HEK293 (cell line): Measurements from ENCODE around the gene SHROOM3.

ENCODE experiments used
- CTCF ChIA-PET: fragments of 350-600 bp; formaldehyde crosslinking; extraction: SDS; loops from one replicate; lab custom pipeline; 2021; ENCODE audit warnings: antibody characterized with exemption; lab: Yijun Ruan, JAX
- POLR2A ChIA-PET: fragments of 300-600 bp; formaldehyde crosslinking; extraction: SDS; loops from one replicate; lab custom pipeline; 2020; ENCODE audit warnings: antibody characterized with exemption, inconsistent platforms; lab: Yijun Ruan, JAX
- H3K27ac ChIP-seq: fragments of 200-500 bp; sonication (Bioruptor generic); 2 replicates; pipeline ENCODE4 v1.5.1; 2014; ENCODE audit warnings: low read depth, low read length, control low read depth, inconsistent platforms; ENCODE audit errors: extremely low read depth
- H3K36me3 ChIP-seq, 2 experiments: fragments of 200-500 bp in 1 of 2; sonication (Bioruptor generic) in 1 of 2; 1 replicate in 1 of 2; 2 replicates in 1 of 2; pipeline ENCODE4 v1.5.1; 2014 to 2017; ENCODE audit warnings: inconsistent platforms in 2 of 2, low read length in 2 of 2; ENCODE audit not compliant: control insufficient read depth in 2 of 2, insufficient read depth in 1 of 2
- H3K4me1 ChIP-seq: fragments of 200-500 bp; sonication (Bioruptor generic); 2 replicates; pipeline ENCODE4 v1.5.1; 2014; ENCODE audit warnings: mild to moderate bottlenecking, low read length, inconsistent platforms; ENCODE audit not compliant: control insufficient read depth, insufficient read depth
- H3K4me3 ChIP-seq: 2 replicates; pipeline ENCODE4 v1.5.1; 2011; ENCODE audit warnings: low read depth, mild to moderate bottlenecking, control low read depth, low read length, moderate library complexity
- H3K9me3 ChIP-seq: fragments of 200-500 bp; sonication (Bioruptor generic); 2 replicates; pipeline ENCODE4 v1.5.1; 2014; ENCODE audit warnings: low read depth, low read length, inconsistent platforms; ENCODE audit not compliant: control insufficient read depth, insufficient read depth
- BCL11A ChIP-seq: fragments of 450-650 bp; formaldehyde crosslinking; IDR thresholded peaks from 2 replicates; pipeline ENCODE4 v1.5.1; 2016; ENCODE audit warnings: low read depth, missing biosample characterization, missing genetic modification characterization
- GLIS1 ChIP-seq: fragments of 450-650 bp; formaldehyde crosslinking; IDR thresholded peaks from 2 replicates; pipeline ENCODE4 v1.5.1; 2016; ENCODE audit warnings: missing biosample characterization, missing genetic modification characterization
- HOXD13 ChIP-seq: sonication (generic); formaldehyde crosslinking; IDR thresholded peaks from 2 replicates; pipeline ENCODE4 v1.8.0; 2022; ENCODE audit warnings: missing genetic modification reagents, borderline replicate concordance
- KLF7 ChIP-seq: fragments of 450-650 bp; formaldehyde crosslinking; IDR thresholded peaks from 2 replicates; pipeline ENCODE4 v1.5.1; 2016; ENCODE audit warnings: missing biosample characterization, missing genetic modification characterization, borderline replicate concordance
- KLF8 ChIP-seq: fragments of 450-650 bp; formaldehyde crosslinking; IDR thresholded peaks from 2 replicates; pipeline ENCODE4 v1.5.1; 2016; ENCODE audit warnings: missing biosample characterization, missing genetic modification characterization
- SCRT1 ChIP-seq: fragments of 450-650 bp; formaldehyde crosslinking; IDR thresholded peaks from 2 replicates; pipeline ENCODE4 v1.5.1; 2016; ENCODE audit warnings: missing biosample characterization, missing genetic modification characterization, borderline replicate concordance
- SP7 ChIP-seq: fragments of 450-650 bp; formaldehyde crosslinking; IDR thresholded peaks from 2 replicates; pipeline ENCODE4 v1.5.1; 2016; ENCODE audit warnings: missing biosample characterization, missing genetic modification characterization
- ZBTB8A ChIP-seq: fragments of 450-650 bp; formaldehyde crosslinking; IDR thresholded peaks from 2 replicates; pipeline ENCODE4 v1.5.1; 2016; ENCODE audit warnings: missing biosample characterization, missing genetic modification characterization
- ZEB2 ChIP-seq: fragments of 450-650 bp; formaldehyde crosslinking; IDR thresholded peaks from 2 replicates; pipeline ENCODE4 v1.5.1; 2016; ENCODE audit warnings: missing biosample characterization, missing genetic modification characterization
- ZNF544 ChIP-seq: fragments of 450-650 bp; formaldehyde crosslinking; IDR thresholded peaks from 2 replicates; pipeline ENCODE4 v1.5.0; 2017; ENCODE audit warnings: missing biosample characterization, missing genetic modification characterization
- ZNF558 ChIP-seq: fragments of 450-650 bp; formaldehyde crosslinking; IDR thresholded peaks from 2 replicates; pipeline ENCODE4 v1.5.1; 2016; ENCODE audit warnings: missing biosample characterization, missing genetic modification characterization
- ZNF610 ChIP-seq: fragments of 450-650 bp; formaldehyde crosslinking; IDR thresholded peaks from 2 replicates; pipeline ENCODE4 v1.5.1; 2016; ENCODE audit warnings: missing biosample characterization, missing genetic modification characterization, borderline replicate concordance
- ZNF768 ChIP-seq: fragments of 450-650 bp; formaldehyde crosslinking; IDR thresholded peaks from 2 replicates; pipeline ENCODE4 v1.5.1; 2018; ENCODE audit warnings: missing biosample characterization, mild to moderate bottlenecking, missing genetic modification characterization
- ZSCAN16 ChIP-seq: fragments of 450-650 bp; formaldehyde crosslinking; IDR thresholded peaks from 2 replicates; pipeline ENCODE4 v1.5.1; 2016; ENCODE audit warnings: missing biosample characterization, missing genetic modification characterization
- TF ChIP-seq, protein P1 (sequence below): fragments of 450-650 bp; formaldehyde crosslinking; IDR thresholded peaks from 2 replicates; pipeline ENCODE4 v1.5.1; 2016; ENCODE audit warnings: missing biosample characterization, missing genetic modification characterization, borderline replicate concordance
- TF ChIP-seq, protein P2 (sequence below): fragments of 450-650 bp; formaldehyde crosslinking; IDR thresholded peaks from 2 replicates; pipeline ENCODE4 v1.5.1; 2016; ENCODE audit warnings: missing biosample characterization, missing genetic modification characterization

SHROOM3 gene

DNA sequence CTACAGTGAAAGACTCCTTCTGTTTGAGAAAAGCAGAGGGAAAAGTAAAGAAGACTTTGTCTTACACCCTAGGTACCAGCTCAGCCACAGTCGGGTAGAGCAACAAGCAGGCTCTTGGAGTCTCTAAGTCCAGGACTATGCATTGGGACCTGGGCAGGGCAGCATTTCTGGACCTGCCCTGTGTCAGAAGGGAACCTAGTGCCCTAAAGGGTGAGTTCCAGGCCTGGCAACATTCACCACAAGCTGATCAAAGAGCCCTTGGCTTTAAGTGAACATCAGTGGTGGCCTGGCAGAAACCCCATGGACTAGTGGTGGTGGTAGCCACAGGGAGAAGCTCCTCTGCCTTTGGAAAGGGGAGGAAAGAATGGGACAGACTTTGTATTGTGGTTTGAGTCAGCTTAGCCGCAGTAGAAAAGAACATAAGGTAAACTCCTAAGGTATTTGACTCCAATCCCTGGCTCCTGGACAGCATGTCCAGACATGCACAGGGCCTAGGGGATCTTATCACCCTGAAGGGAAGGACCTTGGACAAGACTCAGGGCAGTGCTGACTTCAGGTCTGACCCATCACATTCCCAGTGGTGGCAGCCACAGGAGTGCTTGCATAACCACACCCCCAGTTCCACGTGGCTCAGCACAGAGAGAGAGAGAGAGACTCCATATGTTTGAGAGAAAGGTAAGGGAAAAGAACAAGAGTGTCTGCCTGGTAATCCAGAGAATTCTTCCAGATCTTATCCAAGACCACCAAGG lies 46.7 kb upstream of the SHROOM3 start:
- POLR2A ChIA-PET = no interaction called here
- H3K27ac ChIP-seq = no peak overlapping the region

DNA sequence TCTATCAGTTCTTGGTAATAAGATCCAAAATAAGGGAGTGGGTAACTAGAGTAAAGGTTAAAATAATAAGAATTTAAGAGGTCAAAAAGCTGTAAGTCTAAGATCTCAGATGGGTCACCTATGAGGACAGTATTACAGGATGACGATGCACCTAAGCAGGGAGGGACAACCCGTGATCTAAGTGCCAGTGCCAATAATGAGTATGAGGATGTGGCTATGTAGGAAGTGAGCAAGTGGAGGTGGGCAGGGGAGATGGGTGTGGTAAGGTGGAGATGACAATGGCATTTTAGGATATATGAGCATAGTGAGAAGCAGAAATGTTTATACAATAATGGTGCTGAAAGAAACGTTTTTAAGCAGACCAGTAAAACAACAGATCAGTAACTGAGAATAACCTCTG lies 33.4 kb upstream of the SHROOM3 start:
- no peak overlapping the region for H3K4me3 ChIP-seq
- TF ChIP-seq ZNF544 (tag by site-specific recombination) (no peak), ZSCAN16 (no peak), ZNF558 (tag by site-specific recombination) (no peak), HOXD13 (CRISPR knock-in tag) (no peak), BCL11A (no peak), GLIS1 (tag by site-specific recombination) (no peak), ZBTB8A (tag by site-specific recombination) (no peak), KLF8 (tag by site-specific recombination) (no peak), SCRT1 (no peak), SP7 (no peak), ZEB2 (tag by site-specific recombination) (no peak), ZNF768 (tag by site-specific recombination) (no peak), KLF7 (tag by site-specific recombination) (no peak)
- TF ChIP-seq, protein P1, sequence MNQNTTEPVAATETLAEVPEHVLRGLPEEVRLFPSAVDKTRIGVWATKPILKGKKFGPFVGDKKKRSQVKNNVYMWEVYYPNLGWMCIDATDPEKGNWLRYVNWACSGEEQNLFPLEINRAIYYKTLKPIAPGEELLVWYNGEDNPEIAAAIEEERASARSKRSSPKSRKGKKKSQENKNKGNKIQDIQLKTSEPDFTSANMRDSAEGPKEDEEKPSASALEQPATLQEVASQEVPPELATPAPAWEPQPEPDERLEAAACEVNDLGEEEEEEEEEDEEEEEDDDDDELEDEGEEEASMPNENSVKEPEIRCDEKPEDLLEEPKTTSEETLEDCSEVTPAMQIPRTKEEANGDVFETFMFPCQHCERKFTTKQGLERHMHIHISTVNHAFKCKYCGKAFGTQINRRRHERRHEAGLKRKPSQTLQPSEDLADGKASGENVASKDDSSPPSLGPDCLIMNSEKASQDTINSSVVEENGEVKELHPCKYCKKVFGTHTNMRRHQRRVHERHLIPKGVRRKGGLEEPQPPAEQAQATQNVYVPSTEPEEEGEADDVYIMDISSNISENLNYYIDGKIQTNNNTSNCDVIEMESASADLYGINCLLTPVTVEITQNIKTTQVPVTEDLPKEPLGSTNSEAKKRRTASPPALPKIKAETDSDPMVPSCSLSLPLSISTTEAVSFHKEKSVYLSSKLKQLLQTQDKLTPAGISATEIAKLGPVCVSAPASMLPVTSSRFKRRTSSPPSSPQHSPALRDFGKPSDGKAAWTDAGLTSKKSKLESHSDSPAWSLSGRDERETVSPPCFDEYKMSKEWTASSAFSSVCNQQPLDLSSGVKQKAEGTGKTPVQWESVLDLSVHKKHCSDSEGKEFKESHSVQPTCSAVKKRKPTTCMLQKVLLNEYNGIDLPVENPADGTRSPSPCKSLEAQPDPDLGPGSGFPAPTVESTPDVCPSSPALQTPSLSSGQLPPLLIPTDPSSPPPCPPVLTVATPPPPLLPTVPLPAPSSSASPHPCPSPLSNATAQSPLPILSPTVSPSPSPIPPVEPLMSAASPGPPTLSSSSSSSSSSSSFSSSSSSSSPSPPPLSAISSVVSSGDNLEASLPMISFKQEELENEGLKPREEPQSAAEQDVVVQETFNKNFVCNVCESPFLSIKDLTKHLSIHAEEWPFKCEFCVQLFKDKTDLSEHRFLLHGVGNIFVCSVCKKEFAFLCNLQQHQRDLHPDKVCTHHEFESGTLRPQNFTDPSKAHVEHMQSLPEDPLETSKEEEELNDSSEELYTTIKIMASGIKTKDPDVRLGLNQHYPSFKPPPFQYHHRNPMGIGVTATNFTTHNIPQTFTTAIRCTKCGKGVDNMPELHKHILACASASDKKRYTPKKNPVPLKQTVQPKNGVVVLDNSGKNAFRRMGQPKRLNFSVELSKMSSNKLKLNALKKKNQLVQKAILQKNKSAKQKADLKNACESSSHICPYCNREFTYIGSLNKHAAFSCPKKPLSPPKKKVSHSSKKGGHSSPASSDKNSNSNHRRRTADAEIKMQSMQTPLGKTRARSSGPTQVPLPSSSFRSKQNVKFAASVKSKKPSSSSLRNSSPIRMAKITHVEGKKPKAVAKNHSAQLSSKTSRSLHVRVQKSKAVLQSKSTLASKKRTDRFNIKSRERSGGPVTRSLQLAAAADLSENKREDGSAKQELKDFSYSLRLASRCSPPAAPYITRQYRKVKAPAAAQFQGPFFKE (tag by site-specific recombination) = no peak
- CTCF ChIA-PET = no interaction called here
- H3K27ac ChIP-seq = no peak overlapping the region
- H3K9me3 ChIP-seq = no peaks in the 10 kb centered on the region
- POLR2A ChIA-PET = no interaction called here
- no peaks in the 10 kb centered on the region for H3K4me1 ChIP-seq
- H3K36me3 ChIP-seq = no peaks in the 10 kb centered on the region

More for the DNA sequence above, 46.7 kb upstream of the SHROOM3 start:
- no peaks in the 10 kb centered on the region for H3K36me3 ChIP-seq
- H3K4me3 ChIP-seq = no peak overlapping the region
- H3K4me1 ChIP-seq = no peaks in the 10 kb centered on the region
- CTCF ChIA-PET = interaction anchor here (2.8 kb wide), 1 partner anchor 10 kb away, joined by 9 read pairs; no protein-coding TSS in a partner anchor
- TF ChIP-seq ZNF610 (tag by site-specific recombination) = no peak
- TF ChIP-seq, protein P2, sequence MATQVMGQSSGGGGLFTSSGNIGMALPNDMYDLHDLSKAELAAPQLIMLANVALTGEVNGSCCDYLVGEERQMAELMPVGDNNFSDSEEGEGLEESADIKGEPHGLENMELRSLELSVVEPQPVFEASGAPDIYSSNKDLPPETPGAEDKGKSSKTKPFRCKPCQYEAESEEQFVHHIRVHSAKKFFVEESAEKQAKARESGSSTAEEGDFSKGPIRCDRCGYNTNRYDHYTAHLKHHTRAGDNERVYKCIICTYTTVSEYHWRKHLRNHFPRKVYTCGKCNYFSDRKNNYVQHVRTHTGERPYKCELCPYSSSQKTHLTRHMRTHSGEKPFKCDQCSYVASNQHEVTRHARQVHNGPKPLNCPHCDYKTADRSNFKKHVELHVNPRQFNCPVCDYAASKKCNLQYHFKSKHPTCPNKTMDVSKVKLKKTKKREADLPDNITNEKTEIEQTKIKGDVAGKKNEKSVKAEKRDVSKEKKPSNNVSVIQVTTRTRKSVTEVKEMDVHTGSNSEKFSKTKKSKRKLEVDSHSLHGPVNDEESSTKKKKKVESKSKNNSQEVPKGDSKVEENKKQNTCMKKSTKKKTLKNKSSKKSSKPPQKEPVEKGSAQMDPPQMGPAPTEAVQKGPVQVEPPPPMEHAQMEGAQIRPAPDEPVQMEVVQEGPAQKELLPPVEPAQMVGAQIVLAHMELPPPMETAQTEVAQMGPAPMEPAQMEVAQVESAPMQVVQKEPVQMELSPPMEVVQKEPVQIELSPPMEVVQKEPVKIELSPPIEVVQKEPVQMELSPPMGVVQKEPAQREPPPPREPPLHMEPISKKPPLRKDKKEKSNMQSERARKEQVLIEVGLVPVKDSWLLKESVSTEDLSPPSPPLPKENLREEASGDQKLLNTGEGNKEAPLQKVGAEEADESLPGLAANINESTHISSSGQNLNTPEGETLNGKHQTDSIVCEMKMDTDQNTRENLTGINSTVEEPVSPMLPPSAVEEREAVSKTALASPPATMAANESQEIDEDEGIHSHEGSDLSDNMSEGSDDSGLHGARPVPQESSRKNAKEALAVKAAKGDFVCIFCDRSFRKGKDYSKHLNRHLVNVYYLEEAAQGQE (tag by site-specific recombination) = peak; percentile 69; the same call in 1 of the 2 replicates
- TF ChIP-seq, all 188 proteins: peak for 1
- H3K9me3 ChIP-seq = no peaks in the 10 kb centered on the region
